ENCODE measurements around the gene RGL1.
A peak's percentile ranks its signal among the peaks of the same experiment; 100 is the strongest.
"Not testable (repeated sequence)": the region's sequence is repeated elsewhere in the genome, so short reads cannot be mapped to it uniquely, and the experiment has no call there.

RGL1 gene

DNA sequence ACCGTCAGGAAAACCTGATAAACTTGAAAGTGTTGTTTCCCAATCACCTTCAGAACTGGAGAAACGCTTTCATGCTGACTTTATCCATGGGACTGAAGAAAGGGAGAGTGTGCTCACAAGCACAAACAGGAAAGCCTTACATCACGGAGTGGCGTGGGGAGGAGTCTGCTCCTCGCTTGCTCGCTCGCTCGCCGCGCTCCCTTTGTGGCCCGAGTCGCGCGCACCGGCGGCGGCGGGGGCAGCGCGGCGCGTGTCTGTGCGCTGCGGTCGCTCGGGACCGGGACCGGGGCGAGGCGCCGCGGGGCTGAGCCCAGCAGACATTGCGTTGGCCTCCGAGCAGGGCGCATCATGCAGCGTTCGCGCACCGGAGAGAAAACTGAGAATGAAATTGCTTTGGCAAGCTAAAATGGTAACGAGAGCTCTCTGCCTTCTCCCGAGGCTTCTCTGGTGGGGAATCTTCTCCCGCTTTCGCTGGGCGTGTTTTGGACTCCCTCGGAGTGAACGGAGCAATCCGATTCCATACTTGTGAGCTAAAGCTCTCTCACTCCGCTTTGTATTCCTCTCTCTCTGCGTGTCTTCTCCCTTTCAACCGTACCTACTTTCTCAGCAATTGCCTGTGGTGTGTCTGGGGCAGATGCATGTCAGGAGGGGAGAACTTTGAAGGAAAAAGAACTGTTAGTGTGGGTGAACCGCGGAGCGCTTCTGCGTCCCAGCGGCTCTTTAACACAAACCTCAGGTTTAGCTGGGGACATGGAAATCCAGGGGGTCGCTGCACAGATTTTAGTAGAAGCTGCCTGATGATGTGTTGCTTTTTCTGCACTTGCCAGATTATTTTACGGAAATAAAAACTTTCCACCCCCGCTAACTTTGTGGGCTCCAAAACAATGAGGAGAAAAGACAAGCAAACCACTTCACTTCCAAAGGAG lies at the start of gene RGL1:
TSS of gene RGL1 (plus strand) at position 205 of the 926 bp plus-strand sequence. CDS start at position 383, 178 bp downstream.
- TF ChIP-seq, protein P1, sequence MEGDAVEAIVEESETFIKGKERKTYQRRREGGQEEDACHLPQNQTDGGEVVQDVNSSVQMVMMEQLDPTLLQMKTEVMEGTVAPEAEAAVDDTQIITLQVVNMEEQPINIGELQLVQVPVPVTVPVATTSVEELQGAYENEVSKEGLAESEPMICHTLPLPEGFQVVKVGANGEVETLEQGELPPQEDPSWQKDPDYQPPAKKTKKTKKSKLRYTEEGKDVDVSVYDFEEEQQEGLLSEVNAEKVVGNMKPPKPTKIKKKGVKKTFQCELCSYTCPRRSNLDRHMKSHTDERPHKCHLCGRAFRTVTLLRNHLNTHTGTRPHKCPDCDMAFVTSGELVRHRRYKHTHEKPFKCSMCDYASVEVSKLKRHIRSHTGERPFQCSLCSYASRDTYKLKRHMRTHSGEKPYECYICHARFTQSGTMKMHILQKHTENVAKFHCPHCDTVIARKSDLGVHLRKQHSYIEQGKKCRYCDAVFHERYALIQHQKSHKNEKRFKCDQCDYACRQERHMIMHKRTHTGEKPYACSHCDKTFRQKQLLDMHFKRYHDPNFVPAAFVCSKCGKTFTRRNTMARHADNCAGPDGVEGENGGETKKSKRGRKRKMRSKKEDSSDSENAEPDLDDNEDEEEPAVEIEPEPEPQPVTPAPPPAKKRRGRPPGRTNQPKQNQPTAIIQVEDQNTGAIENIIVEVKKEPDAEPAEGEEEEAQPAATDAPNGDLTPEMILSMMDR (conservative IDR thresholded peaks at IDR 0.05; ENCODE audit: low read length), result no peak
- H3K4me3 ChIP-seq (ENCODE audit: low read length), result peak within 1 kb of the TSS; percentile 76
- DNase-seq (ENCODE audit: low read depth), result peak; percentile 74

DNA sequence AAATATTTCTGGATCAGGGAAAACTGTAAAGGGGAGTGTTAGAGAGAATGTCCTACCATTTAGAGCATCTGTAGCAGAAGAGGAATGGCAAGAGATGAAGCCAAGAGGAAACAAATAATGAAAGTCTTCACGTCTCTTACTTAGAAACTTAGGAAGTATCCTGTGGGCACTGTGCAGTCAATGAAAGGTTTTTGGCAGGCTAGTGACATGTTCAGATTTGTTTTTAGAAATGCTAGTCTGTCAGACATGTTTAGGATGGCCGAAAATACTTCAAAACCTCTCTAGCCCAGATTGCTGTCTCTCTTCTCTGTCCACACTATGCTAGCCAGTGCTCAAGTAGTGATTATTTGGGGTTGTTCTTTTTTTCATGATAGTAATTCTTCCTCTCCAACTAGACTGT lies 48.6 kb upstream of the RGL1 start:
- TF ChIP-seq, protein P1 (conservative IDR thresholded peaks at IDR 0.05; ENCODE audit: low read length), result no peak
- H3K4me3 ChIP-seq (ENCODE audit: low read length), result no peak overlapping the region
- DNase-seq (ENCODE audit: low read depth), result no peak

DNA sequence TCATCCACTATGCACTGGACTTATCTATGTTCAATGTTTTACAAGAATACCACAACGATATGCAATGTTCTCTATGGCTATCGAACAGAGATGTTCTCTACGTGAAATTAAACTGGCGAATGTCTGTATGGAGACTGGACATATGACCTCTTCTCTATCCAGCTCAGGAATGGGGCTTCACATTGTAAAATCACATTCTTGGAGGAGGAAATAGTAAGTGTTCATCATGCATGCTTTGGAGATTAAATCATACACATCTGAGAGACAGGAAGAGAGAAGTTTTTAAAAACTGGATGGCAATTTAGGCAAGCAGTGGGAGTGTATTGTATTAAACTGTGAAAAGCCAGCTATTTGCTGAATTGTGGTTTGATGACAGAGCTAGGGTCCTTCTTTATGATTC lies 47.9 kb upstream of the RGL1 start:
- TF ChIP-seq, protein P1 (conservative IDR thresholded peaks at IDR 0.05; ENCODE audit: low read length), result no peak
- DNase-seq (ENCODE audit: low read depth), result peak; percentile 88
- no peak overlapping the region for H3K4me3 ChIP-seq (ENCODE audit: low read length)

DNA sequence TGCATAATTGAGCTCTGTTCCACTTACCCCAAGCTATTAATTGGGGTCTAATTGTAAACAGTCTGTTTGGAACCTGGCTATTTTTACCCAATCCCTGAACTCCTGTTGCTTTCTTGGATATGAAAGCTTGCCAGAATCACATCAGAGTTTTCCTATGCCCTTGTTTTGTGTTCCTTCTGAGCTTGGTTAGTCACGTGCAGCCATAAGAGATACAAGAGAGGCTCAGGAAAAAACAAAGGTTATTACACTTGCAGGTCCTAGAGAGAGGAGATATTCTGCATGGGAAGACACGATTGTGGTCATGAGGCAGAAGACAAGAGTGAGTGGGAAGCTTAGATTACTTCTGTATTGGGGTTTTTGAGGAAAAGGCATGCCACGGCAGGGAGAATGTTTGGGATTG lies 46.0 kb upstream of the RGL1 start:
- H3K4me3 ChIP-seq (ENCODE audit: low read length), result no peak overlapping the region
- no peak for DNase-seq (ENCODE audit: low read depth)
- TF ChIP-seq, protein P1 (conservative IDR thresholded peaks at IDR 0.05; ENCODE audit: low read length), result no peak

DNA sequence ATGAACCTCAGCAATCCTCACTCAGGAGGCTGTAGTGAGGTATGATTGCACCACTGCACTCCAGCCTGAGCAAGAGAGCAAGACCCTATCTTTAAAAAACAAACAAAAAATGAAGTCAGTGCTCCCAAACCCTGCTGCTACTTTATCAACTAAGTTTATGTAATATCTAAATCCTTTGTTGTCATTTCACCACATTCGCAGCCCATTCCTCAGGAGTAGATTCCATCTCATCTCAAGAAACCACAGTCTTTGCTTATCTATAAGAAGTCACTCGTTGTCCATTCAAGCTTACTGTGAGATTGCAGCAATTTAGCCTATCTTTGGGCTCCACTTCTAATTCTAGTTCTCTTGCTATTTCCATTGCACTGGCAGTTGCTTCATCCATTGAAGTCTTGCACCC lies 44.3 kb upstream of the RGL1 start:
- no peak for DNase-seq (ENCODE audit: low read depth)

DNA sequence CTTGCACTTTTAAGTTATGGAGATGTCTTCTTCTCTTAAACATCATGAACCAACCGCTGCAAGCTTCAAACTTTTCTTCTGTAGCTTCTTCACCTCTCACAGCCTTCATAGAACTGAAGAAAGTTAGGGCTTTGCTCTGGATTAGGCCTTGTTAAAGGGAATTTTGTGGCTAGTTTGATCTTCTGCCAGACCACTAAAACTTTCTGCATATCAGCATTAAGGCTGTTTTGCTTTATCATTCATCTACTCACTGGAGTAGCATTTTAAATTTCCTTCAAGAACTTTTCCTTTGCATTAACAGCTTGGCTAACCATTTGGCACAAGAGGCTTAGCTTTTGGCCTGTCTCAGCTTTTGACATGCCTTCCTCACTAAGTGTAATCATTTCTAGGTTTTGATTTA lies 43.0 kb upstream of the RGL1 start:
- TF ChIP-seq, protein P1 (conservative IDR thresholded peaks at IDR 0.05; ENCODE audit: low read length), result no peak
- DNase-seq (ENCODE audit: low read depth), result peak; percentile 68
- no peak overlapping the region for H3K4me3 ChIP-seq (ENCODE audit: low read length)

More for the DNA sequence above, 44.3 kb upstream of the RGL1 start:
- TF ChIP-seq, protein P1 (conservative IDR thresholded peaks at IDR 0.05; ENCODE audit: low read length), result no peak
- no peak overlapping the region for H3K4me3 ChIP-seq (ENCODE audit: low read length)

DNA sequence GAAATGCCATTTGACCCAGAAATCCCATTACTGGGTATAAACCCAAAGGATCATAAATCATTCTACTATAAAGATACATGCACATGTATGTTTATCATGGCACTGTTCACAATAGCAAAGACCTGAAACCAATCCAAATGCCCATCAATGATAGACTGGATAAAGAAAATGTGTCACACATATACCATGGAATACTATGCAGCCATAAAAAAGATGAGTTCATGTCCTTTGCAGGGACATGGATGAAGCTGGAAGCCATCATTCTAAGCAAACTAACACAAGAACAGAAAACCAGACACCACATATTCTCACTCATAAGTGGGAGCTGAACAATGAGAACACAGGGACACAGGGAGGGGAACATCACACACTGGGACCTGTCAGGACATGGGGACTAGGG lies 42.1 kb upstream of the RGL1 start:
- not testable (repeated sequence) for H3K4me3 ChIP-seq (ENCODE audit: low read length); DNase-seq (ENCODE audit: low read depth)

Data from AG10803 (cell line).